Measurements from ENCODE around the gene PLEKHG7.
"Not testable (repeated sequence)": the region's sequence is repeated elsewhere in the genome, so short reads cannot be mapped to it uniquely, and the experiment has no call there.

Gene PLEKHG7

GRCh38 chr12:92717202-92717601 is 14.4 kb downstream of the PLEKHG7 start:
- no peak for DNase-seq

DNA sequence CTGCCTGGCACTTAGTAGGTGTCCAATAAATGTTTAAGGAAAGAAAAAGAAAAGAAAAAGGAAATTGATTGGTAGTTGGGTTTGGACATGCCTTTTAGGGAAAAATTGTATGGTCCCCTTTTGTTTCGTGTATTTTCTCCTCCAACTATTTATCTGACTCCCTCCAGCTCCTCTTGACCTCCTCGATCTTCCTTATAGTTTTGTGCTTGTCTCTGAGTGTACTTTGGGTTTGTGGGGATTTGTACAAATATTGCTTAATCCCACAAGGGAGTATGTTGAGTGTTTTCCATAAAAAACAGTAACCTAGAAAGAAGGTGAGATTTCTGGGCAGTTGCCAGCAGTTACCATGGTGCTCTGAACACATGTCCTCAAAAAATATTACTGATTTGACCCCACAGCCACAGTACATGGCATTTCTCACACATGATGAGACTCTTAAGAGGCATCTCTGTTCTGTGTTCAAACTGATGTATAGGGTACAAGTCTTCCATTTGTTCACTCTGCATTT is 15.7 kb downstream of the PLEKHG7 start:
- no peak for DNase-seq

DNA sequence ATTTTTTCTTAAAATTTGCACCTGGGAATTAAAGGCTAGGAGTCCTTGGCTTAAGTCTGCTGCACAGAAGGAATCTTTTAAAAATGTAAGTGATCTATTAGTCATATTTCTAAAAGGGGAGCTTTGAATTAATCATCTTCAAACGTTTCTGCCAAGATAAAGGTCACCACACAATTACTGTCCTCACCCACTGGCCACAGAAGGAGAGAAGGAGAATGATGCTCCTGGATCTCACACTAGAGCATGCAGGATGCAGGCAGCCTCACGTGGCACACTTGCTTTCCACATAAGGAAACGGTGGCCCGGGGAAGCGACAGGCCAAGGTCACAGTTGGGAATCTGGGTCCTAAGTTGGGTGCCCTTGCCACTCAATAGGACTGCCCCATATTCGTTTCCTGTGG is 16.9 kb downstream of the PLEKHG7 start:
- no peak for DNase-seq

- DNase-seq, result no peak
These were observed 18.3 kb downstream of the PLEKHG7 start for GRCh38 chr12:92721130-92721529.

GRCh38 chr12:92721656-92722055 is 18.9 kb downstream of the PLEKHG7 start:
- DNase-seq, result no peak

- DNase-seq, result no peak
These were observed 20.1 kb downstream of the PLEKHG7 start for GRCh38 chr12:92722897-92723296.

- DNase-seq, result no peak
These were observed 24.1 kb downstream of the PLEKHG7 start for GRCh38 chr12:92726850-92727249.

GRCh38 chr12:92729773-92730305 is 27.1 kb downstream of the PLEKHG7 start:
- DNase-seq, result no peak

DNA sequence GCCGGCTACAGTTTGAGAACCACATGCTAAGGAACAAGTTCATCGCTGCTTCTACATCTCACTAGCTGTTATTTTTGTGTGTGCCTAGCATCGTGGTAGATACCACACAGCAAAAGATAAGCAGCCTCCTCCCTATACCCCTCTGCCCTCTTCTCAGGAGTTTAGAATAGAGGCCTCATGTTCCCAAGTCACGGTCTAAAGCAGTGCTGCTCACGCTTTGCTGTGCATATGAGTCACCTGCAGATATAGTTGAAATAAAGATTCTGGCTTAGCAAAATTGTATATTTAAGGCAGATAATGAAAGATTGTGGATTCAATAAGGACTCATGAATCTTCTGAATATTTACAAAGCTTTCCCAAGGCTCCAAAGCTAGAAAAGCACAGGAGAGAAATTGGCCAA is 28.0 kb downstream of the PLEKHG7 start:
- DNase-seq, result no peak

DNA sequence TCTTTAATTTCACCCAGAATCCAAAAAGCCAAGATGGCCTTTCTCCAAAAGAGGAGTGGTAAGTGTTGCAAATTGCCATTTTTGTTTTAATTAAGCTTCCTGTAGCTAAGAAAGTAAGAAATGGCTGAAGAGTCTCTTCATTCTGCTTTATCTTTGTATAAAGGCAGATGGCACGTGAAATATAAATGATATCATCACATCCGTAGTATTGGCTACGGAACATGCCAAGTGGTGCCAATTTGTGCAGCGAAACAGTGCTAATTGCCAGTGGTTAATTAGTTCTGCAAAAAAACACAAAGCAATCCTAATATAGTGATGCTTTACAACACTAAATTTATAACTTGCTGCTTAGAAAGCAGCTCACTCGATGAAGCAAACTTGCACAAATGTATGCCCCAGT is 29.4 kb downstream of the PLEKHG7 start:
- DNase-seq, result no peak

DNA sequence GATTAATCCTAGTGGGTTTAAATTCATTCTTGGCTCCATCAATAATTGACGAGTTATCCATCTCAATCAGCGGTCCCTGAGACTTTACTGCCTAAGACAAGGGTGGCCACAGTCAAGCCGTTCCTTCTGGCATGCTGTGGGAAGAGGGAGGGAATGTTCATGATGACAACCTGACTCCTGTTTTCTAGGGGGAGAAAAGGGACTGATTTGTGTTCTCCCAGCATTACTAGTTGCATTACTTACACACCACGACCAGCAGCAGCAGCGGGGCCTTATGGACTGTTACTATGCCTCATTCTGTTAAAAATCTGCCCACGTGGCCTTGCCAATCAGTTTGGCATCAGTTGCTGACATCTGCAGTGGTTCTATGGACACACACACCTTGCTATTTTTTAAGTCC is 29.9 kb downstream of the PLEKHG7 start:
- no peak for DNase-seq

DNA sequence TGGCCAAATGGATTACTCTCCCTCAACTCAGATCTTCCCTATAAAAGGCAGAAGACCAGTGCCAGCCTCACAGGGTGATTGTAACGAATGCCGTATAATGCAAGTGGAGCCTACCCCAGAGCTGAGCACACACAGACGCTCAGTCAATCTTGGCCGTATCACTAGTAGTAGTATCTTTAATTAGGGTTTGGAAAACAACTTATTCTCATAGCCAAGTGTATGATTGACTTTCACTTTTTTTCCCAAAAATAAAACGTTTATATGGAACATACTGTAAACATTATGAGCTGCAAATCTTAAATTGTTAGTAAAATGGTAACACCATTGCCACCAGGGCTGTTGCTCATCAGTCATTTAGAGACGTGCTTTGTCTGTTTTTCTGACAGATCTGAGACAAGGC is 30.4 kb downstream of the PLEKHG7 start:
- no peak for DNase-seq

GRCh38 chr12:92733661-92734060 is 30.9 kb downstream of the PLEKHG7 start:
- DNase-seq, result no peak

DNA sequence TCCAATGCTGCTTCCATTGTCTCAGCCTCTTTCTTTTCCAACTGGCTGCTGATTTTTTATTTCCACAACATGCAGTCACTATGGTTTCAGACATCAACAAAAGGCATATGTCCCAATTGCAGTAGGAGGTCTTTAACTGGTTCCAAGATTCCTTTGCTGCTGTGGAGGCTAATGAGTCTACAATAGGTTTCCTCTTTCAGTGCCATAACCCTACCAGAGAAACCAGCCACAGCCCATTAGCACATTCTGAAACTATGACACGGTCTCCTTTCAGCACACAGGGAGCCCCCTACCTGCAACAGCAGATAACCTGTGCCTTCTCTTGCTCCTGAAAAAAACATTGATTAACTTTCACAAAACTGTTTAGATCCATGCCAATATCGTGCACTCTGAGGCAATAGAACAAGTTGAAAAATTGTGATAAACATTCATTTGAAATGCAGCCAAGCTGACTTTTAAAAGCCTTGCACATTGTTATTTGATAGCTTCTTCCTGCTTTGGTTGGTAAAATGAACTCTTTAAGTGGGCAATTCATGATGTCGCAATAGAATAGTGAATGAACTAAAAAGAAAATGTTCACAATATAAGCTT is 32.4 kb downstream of the PLEKHG7 start:
- DNase-seq, result peak; percentile 89

- no peak for DNase-seq
These were observed 33.8 kb downstream of the PLEKHG7 start for GRCh38 chr12:92736605-92737004.

DNA sequence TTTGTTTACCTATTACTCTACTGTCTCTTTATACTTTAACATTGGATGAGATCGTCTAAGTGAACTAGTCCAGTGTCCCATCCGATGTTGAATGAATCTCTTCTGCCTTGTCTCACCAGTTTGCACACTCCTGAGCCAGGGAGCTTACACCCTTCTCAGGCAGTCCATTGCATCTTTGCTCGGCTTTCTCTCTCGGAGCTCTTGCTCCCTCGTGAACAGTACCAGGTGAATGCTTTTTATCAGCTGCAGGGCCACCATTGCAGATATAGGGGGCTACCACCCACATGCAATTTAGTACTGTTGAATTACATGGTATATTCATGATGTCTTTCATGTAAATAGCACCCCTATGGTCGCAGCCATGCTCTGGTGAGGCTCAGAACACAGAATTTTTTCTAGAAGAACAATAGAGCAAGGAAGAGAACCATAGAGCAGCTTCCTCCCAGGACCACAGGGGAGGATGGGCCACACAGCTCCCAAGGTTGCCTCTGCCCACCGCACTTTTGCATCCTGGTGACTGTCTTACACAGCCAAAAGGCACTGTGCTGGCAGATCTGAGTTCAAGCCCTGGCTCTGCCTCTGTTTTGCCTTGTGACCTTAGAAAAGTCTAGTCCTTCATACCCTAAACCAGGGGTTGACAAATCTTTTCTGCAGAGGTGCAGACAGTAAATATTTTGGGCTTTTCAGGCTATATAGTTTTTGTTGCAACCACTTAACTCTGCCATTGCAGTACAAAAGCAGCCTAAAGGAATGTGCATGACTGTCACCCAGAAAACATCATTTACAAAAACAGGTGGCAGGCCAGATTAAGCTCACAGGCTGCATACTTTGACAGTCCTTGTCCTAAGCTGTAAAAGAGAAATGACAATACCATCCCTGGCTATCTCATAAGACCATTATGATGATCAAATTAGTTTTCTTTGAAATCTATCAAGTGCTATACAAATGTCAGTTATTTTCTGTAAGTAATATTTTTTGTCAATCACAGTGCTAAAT is 35.4 kb downstream of the PLEKHG7 start:
- DNase-seq, result no peak

DNA sequence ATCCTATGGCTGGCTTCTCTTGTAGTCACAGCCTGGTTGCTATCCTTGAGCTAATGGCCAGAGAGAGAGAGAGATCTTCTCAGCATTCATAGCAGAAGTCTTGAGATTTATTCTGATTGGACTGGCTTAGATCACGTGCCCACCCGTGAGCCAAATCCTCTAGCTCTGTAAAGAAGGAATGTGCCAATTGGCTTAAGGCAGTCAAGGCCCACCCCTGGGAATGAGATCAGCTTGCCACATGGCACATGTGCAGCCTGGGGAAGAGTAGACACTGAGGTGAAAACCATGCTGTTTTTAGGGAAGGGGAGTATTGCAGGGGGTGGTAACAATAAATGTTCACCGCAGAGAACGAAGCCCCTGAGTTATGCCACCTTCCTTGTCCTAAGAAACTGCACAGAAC is 36.3 kb downstream of the PLEKHG7 start:
- no peak for DNase-seq

- DNase-seq, result no peak
These were observed 37.6 kb downstream of the PLEKHG7 start for GRCh38 chr12:92740411-92740810.

GRCh38 chr12:92743026-92743425 is 40.2 kb downstream of the PLEKHG7 start:
- DNase-seq, result no peak

GRCh38 chr12:92745856-92746550 is 43.2 kb downstream of the PLEKHG7 start:
- no peak for DNase-seq

DNA sequence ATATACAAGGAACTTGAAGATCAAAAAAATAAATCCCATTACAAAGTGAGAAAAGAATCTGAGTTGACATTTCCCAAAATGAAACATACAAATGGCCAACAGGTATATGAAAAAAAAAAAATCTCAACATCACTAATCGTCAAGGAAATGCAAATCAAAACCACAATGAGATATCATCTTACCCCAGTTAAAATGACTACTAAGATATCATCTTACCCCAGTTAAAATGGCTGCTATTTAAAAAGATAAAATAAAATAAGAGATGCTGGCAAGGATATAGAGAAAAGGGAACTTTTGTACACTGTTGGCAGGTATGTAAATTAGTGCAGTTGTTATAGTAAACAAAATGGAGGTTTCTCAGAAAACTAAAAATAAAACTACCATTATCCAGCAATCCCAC is 44.4 kb downstream of the PLEKHG7 start:
- no peak for DNase-seq

DNA sequence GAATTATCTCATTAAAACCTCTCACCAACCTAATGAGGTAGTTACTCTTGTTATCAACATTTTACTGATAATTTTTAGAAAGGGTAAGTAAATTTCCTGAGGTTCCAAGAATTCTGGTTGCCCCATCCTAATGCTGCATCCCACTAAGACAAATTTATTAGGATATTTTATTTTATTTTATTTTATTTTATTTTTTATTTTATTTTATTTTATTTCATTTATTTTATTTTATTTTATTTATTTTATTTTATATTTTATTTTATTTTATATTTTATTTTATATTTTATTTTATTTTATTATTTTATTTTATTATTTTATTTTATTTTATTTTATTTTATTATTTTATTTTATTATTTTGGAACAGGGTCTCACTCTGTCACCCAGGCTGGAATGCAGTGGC is 46.9 kb downstream of the PLEKHG7 start:
- DNase-seq, result not testable (repeated sequence)
